GM18505 (cell line): ENCODE results near the gene AP5Z1.

Source experiments
- ATAC-seq: cut with Tn5 transposase; IDR thresholded peaks from one replicate; pipeline ENCODE4 v1.9.1; 2021; ENCODE audit not compliant: unreplicated experiment
- POLR2A ChIP-seq: IDR thresholded peaks from 4 replicates; pipeline ENCODE4 v1.6.1; 2011; ENCODE audit warnings: borderline replicate concordance; ENCODE audit not compliant: insufficient read depth, insufficient read length; ENCODE audit errors: extremely low read depth

AP5Z1 gene

GRCh38 chr7:4837803-4838625, 62.6 kb downstream of the AP5Z1 start:
- TF ChIP-seq POLR2A: no peak
- ATAC-seq: no peak

GRCh38 chr7:4838626-4839334, 63.4 kb downstream of the AP5Z1 start:
- TF ChIP-seq POLR2A: no peak
- ATAC-seq: no peak

GRCh38 chr7:4840079-4840501, 64.7 kb downstream of the AP5Z1 start:
- ATAC-seq: no peak
- TF ChIP-seq POLR2A: no peak
